COLO668 (cell line): ENCODE measurements around the gene PRAMEF5.
"Not testable (repeated sequence)": the region's sequence is repeated elsewhere in the genome, so short reads cannot be mapped to it uniquely, and the experiment has no call there.

Experiments used
- DNase-seq: peaks from one replicate; lab custom pipeline; 2025; ENCODE audit not compliant: unreplicated experiment; lab: John Stamatoyannopoulos, UW

PRAMEF5 gene

GRCh38 chr1:13253898-13254297, at the start of gene PRAMEF5:
PRAMEF5 (plus strand) TSS chr1:13254198; CDS start chr1:13259269, 5,071 bp downstream.
- DNase-seq: not testable (repeated sequence)

GRCh38 chr1:13208712-13209111, 45.3 kb upstream of the PRAMEF5 start:
- DNase-seq: not testable (repeated sequence)

GRCh38 chr1:13216619-13217018, 37.4 kb upstream of the PRAMEF5 start:
- not testable (repeated sequence) for DNase-seq

GRCh38 chr1:13219203-13219602, 34.8 kb upstream of the PRAMEF5 start:
- not testable (repeated sequence) for DNase-seq

- not testable (repeated sequence) for DNase-seq
These were observed 31.2 kb upstream of the PRAMEF5 start for GRCh38 chr1:13222788-13223187.

GRCh38 chr1:13224480-13225060, 29.4 kb upstream of the PRAMEF5 start:
- no peak for DNase-seq

- DNase-seq: not testable (repeated sequence)
These were observed 28.3 kb upstream of the PRAMEF5 start, which contains the start of gene PRAMEF18 for GRCh38 chr1:13225675-13226204. PRAMEF18 (minus strand) TSS chr1:13226154; CDS start chr1:13226106, 48 bp downstream.

- not testable (repeated sequence) for DNase-seq
These were observed 26.5 kb upstream of the PRAMEF5 start for GRCh38 chr1:13227271-13228055.

- DNase-seq: peak; percentile 57
These were observed 25.6 kb upstream of the PRAMEF5 start for GRCh38 chr1:13228343-13228781.

GRCh38 chr1:13230096-13230495, 23.9 kb upstream of the PRAMEF5 start:
- not testable (repeated sequence) for DNase-seq

GRCh38 chr1:13230601-13231000, 23.4 kb upstream of the PRAMEF5 start:
- DNase-seq: not testable (repeated sequence)

GRCh38 chr1:13231061-13231750, 22.8 kb upstream of the PRAMEF5 start:
- DNase-seq: not testable (repeated sequence)

GRCh38 chr1:13232056-13232455, 21.9 kb upstream of the PRAMEF5 start:
- not testable (repeated sequence) for DNase-seq

- not testable (repeated sequence) for DNase-seq
These were observed 19.9 kb upstream of the PRAMEF5 start for GRCh38 chr1:13234057-13234456.

- not testable (repeated sequence) for DNase-seq
These were observed 16.4 kb upstream of the PRAMEF5 start for GRCh38 chr1:13237572-13237971.

- not testable (repeated sequence) for DNase-seq
These were observed 14.4 kb upstream of the PRAMEF5 start for GRCh38 chr1:13239633-13240032.

GRCh38 chr1:13243536-13244263, 10.3 kb upstream of the PRAMEF5 start:
- DNase-seq: not testable (repeated sequence)

GRCh38 chr1:13245841-13246553, 8.0 kb upstream of the PRAMEF5 start:
- not testable (repeated sequence) for DNase-seq

- DNase-seq: not testable (repeated sequence)
These were observed 7.5 kb upstream of the PRAMEF5 start for GRCh38 chr1:13246554-13246871.

- DNase-seq: not testable (repeated sequence)
These were observed 6.9 kb upstream of the PRAMEF5 start for GRCh38 chr1:13247122-13247521.
